Choroid plexus epithelial cell (primary cell): ENCODE results near the gene GTF3C2.

ENCODE experiments used
- DNase-seq: peaks from one replicate; pipeline ENCODE4 v3.0.0-alpha.2; 2010; ENCODE audit warnings: low read depth
- H3K4me3 ChIP-seq: 2 replicates; pipeline ENCODE4 v1.5.1; 2011; ENCODE audit warnings: low read depth, mild to moderate bottlenecking, control low read depth, low read length, moderate library complexity
- TF ChIP-seq, protein P1 (sequence below): conservative IDR thresholded peaks from 2 replicates; pipeline ENCODE4 v1.5.1; 2011; ENCODE audit warnings: low read depth, mild to moderate bottlenecking, control low read depth, inconsistent platforms, low read length, moderate library complexity

The GTF3C2 gene

DNA sequence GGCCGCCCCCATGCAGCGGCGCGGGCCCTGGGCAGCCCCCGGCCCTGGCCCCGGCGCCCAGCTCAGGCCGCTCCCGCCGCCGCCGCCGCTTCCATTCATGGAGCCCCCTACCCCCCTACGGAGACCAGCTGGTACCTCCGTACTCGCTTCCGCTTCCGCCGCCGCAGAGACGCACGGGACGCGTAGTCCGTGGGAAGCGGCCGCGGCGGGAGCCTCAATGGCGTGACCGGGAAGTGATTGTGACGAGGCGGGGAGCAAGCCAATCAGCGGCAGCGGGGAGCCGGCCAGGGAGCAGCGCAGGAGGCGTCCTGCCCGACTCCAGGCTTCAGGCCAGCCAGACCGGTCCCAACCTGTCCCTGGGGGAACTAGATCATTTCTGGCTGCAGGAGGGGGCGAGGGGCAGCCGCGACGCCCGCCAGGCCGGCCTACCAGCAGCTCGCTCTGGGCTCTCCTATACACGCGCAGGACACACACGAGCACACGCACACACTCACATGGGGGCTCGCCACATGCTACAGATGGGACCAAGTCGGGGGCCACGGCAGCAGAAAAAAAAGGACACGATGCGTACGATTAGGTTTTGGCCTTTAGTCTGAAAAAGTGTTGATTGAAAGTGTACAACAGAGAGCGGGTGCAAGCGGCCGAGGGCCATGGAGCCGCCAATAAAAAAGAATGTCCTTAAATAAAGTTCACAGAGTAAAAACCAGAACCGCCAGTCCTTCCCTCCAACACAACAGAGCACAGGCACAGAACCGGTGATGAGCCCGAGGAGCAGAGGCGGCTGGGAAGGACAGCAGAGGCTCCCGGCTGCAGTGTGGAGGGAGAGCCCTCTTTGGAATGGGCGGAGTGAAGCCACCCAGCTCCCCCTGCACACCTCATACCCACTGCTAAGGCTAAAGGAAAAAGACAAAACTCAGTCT lies 24.3 kb upstream of the GTF3C2 start, which contains the start of gene ZNF513:
TSS of gene ZNF513 (minus strand) at position 109 of the 920 bp plus-strand sequence. CDS start 208 bp downstream, outside the sequence.
- H3K4me3 ChIP-seq, result peak within 1 kb of the TSS; percentile 80
- DNase-seq, result peak; percentile 97
- TF ChIP-seq, protein P1, sequence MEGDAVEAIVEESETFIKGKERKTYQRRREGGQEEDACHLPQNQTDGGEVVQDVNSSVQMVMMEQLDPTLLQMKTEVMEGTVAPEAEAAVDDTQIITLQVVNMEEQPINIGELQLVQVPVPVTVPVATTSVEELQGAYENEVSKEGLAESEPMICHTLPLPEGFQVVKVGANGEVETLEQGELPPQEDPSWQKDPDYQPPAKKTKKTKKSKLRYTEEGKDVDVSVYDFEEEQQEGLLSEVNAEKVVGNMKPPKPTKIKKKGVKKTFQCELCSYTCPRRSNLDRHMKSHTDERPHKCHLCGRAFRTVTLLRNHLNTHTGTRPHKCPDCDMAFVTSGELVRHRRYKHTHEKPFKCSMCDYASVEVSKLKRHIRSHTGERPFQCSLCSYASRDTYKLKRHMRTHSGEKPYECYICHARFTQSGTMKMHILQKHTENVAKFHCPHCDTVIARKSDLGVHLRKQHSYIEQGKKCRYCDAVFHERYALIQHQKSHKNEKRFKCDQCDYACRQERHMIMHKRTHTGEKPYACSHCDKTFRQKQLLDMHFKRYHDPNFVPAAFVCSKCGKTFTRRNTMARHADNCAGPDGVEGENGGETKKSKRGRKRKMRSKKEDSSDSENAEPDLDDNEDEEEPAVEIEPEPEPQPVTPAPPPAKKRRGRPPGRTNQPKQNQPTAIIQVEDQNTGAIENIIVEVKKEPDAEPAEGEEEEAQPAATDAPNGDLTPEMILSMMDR, result no peak

- peak overlapping the region; percentile 80 for H3K4me3 ChIP-seq
- DNase-seq, result peak; percentile 57
- TF ChIP-seq, protein P1, result no peak
These were observed 23.5 kb upstream of the GTF3C2 start for GRCh38 chr2:27379836-27380625.

DNA sequence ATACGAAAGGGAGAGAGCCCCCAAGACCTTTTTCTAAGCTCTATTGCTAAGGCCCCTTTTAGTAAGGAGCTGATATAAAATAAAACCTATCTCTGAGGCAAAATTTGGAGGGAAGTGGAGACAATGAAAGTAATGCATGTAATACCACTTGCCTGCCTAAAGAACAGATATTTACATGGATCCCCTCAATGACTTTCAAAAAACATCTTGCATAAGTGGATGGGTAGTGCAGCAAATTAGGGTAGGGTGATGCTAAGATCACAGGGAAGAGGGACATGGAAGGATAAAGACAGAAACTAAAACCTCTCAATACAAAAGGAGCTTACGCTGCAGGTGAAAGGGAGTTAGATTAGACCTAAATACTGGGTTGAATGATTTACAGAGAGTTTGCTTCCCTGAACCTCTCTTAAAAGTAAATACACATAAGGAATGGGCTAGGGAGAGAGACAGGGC lies 22.8 kb upstream of the GTF3C2 start:
- DNase-seq, result no peak
- H3K4me3 ChIP-seq, result peak overlapping the region; percentile 80
- TF ChIP-seq, protein P1, result no peak

- no peak for DNase-seq
- H3K4me3 ChIP-seq, result no peak overlapping the region
These were observed 22.3 kb upstream of the GTF3C2 start for GRCh38 chr2:27378809-27379290.

DNA sequence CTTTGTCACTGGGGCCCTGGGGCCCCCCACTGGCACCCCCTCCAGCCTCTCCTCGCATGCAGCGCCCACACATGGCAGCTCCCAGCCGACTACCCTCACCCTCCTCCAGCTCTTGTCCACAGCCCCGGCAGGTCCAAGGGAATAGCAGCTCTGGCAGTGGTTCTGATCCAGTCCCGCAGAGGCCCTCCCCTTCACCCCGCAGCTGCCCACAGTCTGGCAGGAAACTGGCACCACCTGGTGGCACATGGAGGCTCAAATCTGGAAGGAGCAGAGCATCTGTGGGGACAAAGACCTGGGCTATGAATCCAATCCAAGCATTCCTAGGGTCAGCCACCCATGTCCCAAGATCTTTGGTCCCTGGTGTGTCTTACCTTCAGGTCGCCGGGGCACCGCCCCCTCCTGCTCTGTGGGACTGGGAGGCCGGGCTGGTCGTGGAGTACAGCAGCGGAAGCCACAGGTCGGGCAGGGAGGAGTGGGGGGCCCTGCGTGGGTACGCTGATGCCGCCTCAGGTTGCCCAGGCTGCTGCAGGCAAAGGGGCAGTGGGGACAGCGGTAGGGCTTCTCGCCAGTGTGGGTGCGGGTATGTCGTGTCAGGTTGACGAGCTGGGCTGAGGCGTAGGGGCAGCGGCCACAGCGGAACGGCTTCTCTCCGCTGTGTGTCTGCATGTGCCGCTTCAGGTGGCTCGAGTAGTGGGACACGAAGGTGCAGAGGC lies 21.7 kb upstream of the GTF3C2 start:
- DNase-seq, result peak; percentile 27
- TF ChIP-seq, protein P1, result peak; percentile 27
- H3K4me3 ChIP-seq, result no peak overlapping the region

More at GRCh38 chr2:27378809-27379290, 22.3 kb upstream of the GTF3C2 start:
- TF ChIP-seq, protein P1, result no peak

GRCh38 chr2:27377618-27378095 lies 21.1 kb upstream of the GTF3C2 start:
- no peak overlapping the region for H3K4me3 ChIP-seq
- TF ChIP-seq, protein P1, result no peak
- DNase-seq, result no peak
